GM18873 (cell line): ENCODE results near the gene TOB2.

ENCODE experiments used
- ATAC-seq: cut with Tn5 transposase; IDR thresholded peaks from one replicate; pipeline ENCODE4 v1.9.1; 2021; ENCODE audit warnings: mild to moderate bottlenecking, moderate library complexity, moderate number of reproducible peaks; ENCODE audit not compliant: unreplicated experiment, low FRiP score

TOB2 gene

DNA sequence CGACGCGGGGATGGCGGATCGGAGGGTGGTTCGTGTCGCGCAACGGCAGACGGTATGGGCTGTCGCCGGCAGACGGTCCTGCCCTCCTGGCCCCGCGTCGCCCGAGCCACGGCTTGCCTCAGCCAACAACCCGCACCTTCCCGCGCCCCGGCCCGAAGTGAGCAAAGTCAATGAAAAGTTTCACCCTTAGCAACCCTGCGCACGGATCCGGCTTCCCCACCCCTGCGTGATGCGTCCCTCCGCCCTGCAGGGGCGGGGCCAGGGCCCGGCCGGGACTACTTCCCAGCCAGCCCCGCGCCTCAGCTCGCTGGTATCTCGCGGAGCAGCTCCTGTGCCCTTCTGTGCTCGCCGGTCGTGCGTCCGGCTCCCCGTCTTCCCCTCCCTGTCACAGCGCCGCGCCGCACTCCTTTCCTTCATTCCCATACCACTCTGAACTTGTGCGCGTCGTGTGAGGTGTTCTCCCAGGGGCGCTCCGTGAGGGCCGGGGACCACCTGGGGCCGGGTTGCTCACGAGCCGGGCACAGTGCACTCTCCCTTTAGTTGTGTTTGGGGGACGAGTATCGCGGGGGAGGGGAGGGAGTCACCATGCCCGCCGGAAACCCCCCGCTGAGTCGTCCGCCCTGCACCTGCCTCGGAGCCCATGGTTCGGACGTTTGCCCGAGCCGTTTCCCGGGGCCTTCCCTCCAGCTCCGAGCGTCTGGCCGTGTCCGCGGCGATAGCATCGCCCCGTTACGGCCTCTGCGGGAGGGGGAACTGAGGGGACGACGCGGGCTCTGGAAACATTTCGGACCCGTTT, at the start of gene TOB2:
TSS of gene TOB2 (minus strand) at position 163 of the 796 bp plus-strand sequence. CDS start 9,456 bp downstream, outside the sequence.
- ATAC-seq, result peak; percentile 36

DNA sequence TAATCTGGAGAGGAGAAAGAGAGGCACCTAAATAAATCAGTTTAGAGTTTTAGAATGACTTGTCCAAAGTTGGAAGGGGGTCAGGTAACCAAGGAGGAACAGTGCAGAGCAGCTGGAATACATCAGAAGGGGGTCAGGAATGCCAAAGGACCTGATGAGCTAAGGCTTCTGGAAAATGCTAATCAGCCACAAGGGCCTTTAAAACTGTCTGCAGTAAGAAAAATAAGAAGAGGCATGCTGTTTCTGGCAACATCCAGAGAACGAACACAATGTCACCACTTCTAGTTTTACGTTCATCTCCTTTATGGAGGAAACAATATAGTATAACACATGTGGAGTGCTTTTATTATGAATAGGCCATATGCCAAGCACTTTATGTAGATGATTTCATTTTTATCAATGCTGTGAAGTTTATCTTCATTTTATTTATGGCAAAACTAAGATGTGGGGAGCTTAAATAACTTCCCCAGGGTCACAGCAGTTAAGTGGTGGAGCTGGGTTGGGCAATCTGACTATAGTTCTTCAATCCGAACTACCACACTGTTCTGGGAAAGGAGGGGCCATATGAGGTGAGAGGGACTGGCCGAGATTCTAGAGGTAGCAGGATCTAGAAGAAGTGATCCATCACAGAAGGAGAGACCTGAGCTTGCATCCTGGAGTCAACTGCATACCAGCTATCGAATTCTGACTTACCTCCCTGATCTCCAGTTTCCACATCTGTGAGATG, 44.9 kb upstream of the TOB2 start:
- no peak for ATAC-seq

DNA sequence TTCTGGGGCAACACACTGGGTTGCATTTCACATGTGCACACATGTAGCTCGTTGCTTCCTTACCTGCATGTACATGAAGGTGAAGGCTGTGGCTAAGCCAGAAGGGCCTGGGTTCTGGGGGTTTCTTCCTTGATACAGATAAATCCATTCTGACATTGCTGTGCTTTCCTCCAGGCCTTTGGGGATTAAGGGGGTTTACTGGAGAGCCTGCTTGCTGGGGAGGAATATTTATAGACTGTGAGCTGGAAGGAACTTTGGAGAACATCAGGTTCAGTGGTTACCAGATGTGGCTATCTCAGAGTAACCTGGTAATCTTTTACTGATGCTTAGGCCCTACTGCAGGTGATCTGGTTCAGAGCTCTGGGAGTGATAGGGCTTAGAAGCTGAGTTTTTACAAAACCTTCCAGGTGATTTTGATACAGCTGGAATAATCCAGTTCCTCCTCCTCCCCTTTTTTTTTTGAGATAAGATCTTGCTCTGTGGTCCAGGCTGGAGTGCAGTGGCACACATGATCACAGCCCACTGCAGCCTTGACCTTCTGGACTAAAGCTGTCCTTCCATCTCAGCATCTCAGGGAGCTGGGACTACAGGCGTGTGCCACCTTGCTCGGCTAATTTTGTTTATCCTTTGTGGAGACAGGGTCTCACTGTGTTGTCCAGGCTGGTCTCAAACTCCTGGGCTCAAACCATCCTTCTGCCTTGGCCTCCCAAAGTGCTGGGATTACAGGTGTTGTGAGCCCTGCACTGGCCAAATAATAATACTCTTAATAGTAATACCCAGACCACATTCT, 42.2 kb upstream of the TOB2 start:
- ATAC-seq, result no peak

GRCh38 chr22:41488076-41488475, 41.5 kb upstream of the TOB2 start:
- ATAC-seq, result no peak

- no peak for ATAC-seq
Observed at GRCh38 chr22:41487037-41487935, 40.7 kb upstream of the TOB2 start.

DNA sequence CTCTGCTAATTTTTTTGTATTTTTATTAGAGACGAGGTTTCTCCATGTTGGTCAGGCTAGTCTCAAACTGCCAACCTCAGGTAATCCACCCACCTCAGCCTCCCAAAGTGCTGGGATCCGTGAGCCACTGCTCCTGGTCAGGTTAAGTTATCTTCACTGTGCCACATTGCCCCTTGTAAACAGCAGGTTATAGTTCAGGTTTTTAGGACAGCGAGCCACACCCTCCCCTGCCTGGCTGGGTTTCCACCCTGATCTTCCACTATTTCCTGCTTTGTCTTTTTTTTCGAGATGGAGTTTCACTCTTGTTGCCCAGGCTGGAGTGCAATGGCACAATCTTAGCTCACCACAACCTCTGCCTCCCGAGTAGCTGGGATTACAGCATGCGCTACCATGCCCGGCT, 38.4 kb upstream of the TOB2 start:
- ATAC-seq, result no peak

GRCh38 chr22:41482319-41482935, 35.8 kb upstream of the TOB2 start:
- no peak for ATAC-seq

- no peak for ATAC-seq
Observed at GRCh38 chr22:41481925-41482318, 35.3 kb upstream of the TOB2 start.

DNA sequence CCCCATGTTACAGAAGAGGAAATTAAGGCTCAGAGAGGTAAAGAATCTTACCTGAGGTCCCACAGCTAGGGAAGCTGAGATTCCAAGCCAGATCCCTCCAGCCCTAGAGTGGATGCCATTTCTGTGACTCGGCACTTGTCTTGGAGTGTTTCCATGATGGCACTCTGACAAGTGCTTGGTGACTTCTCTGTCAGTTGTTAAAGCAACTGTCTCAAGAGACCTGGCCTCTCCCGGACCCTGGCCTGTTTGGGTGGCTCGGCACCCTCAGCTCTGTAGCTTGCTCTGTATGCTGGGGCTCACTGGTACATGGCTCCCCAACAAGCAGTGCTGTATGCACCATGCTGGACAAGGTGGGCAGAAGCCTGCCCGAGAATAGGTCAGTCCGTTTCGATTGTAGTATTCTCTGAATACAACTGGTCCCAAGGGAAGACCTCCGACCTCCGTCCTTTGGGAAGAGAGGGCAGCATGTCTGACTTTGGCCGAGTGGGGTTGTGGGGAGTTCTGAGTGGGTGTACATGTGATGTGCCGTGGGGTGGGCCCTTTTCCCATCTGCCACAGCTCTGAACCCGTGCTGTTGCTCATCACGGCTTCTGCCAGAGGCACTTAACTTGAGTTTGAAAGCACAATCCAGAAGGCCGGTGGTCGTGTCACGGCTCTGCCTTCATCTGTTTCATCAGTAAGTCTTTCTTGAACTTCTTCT, 34.7 kb upstream of the TOB2 start:
- no peak for ATAC-seq

DNA sequence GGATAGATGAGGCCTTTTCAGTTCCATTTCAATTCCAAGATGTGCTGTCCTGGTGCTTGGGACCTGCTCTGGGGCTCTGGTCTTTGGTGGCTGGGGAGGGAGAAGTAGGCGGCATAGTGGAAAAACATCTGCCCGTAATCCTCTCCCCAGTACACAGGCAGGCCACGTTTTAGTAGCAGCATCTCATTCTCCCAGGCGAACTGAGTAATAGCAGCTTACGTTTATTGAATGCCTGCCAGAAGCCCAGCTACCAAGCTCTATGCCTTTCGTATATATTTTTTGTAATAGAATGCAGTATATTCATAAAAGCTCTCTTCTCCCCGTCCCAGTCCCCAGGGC, 33.8 kb upstream of the TOB2 start:
- no peak for ATAC-seq

GRCh38 chr22:41479671-41480396, 33.2 kb upstream of the TOB2 start:
- no peak for ATAC-seq

DNA sequence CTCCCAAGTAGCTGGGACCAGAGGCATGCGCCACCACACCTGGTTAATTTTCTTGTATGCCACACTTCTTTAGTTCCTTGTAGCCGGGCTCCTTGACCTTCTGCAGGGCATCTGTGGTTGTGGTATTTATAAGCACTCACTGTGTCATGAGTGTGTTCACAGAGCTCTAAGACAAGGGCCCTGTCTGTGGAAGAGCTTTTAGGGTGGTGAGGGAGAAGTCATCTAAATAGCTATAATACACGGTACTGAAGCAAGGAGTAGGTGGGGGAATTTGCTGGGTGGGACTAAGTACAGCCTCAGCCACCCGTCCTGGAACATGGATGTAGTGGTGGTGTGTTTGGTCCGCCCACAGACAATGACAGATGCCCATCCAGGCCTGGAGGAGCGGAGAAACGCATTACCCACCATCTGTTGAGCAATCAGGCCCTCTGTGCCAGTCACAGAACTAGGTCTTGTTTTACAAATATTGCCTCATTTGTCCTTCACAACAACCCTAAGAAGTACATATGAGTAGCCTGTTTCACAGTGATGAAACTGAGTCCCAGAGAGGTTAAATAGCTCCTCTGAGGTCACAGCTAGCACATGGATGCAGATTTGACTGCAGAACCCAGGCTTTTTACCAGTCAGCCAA, 32.4 kb upstream of the TOB2 start:
- ATAC-seq, result no peak

DNA sequence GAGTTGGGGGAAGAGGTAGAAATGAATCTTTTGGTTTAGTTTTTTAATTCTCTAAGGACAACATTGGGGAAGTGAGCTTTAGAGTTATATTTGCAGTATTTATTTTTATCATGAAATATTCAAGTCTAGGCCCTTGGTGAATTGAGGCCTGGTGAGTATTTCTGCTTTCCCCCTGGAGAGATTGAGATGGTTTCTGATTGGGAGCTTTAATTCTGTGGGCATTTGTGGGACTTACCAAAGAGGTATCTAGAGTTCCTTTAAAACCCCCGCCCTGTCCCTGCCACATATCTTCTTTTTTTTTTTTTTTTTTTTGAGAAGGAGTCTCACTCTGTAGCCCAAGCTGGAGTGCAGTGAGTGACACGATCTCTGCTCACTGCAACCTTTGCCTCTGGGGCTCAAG, 31.9 kb upstream of the TOB2 start:
- ATAC-seq, result no peak

DNA sequence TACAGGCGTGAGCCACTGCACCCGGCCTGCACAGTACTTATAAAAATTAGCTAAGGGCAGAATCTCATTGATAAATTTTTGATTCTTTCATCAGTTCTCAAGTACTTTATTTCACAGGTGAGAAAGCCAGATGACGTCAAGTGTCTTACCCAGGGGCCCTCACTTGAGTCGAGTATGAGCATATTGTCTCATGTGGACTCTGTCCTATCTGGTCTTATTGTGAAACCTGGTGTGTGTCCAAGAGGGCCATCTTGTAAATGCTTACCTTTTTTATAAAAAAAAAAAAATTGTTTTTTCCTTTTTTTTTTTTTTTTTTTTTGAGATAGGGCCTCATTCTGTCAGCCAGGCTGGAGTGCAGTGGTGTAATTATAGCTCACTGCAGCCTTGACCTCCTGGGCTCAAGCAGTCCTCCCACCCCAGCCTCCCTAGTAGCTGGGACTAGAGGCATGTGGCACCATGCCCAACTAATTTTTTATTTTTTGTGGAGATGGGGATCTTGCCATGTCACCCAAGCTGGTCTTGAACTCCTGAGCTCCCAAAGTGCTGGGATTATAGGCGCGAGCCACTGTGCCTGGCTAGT, 28.4 kb upstream of the TOB2 start:
- no peak for ATAC-seq

GRCh38 chr22:41471568-41471967, 25.0 kb upstream of the TOB2 start:
- ATAC-seq, result no peak

DNA sequence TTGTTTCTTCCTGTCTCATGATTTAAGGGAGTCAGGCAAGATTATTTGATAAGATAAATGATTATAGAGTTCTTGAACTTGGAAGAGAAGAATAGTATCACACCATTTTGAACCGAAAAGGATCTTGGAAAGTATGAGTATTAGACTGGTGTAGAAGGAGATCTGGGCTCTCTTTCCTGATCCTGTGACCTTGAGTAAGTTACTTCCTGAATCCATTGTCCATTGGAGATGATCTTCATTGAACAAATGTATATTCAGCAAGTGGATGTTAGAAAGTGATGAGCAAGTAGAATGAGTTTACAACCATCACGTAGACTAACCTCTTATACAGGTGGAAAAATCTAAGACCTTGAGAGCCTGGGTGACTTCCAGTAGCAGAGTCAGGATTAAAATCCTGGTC, 24.3 kb upstream of the TOB2 start:
- ATAC-seq, result no peak

GRCh38 chr22:41469218-41469851, 22.7 kb upstream of the TOB2 start:
- ATAC-seq, result no peak
